Kidney capillary endothelial cell (primary cell): ENCODE results near the gene INAFM1.

Experiments
- DNase-seq: peaks from one replicate; pipeline ENCODE4 v3.0.0-alpha.2; 2018; ENCODE audit warnings: low spot score

The INAFM1 gene

GRCh38 chr19:47310323-47310722 is 35.6 kb downstream of the INAFM1 start:
- no peak for DNase-seq

GRCh38 chr19:47310819-47311218 is 36.1 kb downstream of the INAFM1 start:
- no peak for DNase-seq

GRCh38 chr19:47312366-47313006 is 37.8 kb downstream of the INAFM1 start:
- no peak for DNase-seq

GRCh38 chr19:47313754-47314295 is 39.1 kb downstream of the INAFM1 start:
- DNase-seq: no peak

GRCh38 chr19:47315125-47315821 is 40.6 kb downstream of the INAFM1 start:
- peak; percentile 60 for DNase-seq

- DNase-seq: no peak
Measured at GRCh38 chr19:47316513-47316912, 41.8 kb downstream of the INAFM1 start.

- no peak for DNase-seq
Measured at GRCh38 chr19:47319923-47320871, 45.5 kb downstream of the INAFM1 start.

- DNase-seq: no peak
Measured at GRCh38 chr19:47321630-47322029, 46.9 kb downstream of the INAFM1 start.

- DNase-seq: no peak
Measured at GRCh38 chr19:47322058-47322457, 47.4 kb downstream of the INAFM1 start.

- DNase-seq: no peak
Measured at GRCh38 chr19:47323409-47323808, 48.7 kb downstream of the INAFM1 start.

GRCh38 chr19:47323872-47324271 is 49.2 kb downstream of the INAFM1 start:
- no peak for DNase-seq

- DNase-seq: peak; percentile 75
Measured at GRCh38 chr19:47324502-47324901, 49.8 kb downstream of the INAFM1 start.
